PFSK-1 (cell line): Measurements from ENCODE around the gene KIF3B.

Experiments used
- FOXP2 ChIP-seq: optimal IDR thresholded peaks from 2 replicates; pipeline ENCODE3; 2011; ENCODE audit warnings: borderline replicate concordance, control low read depth, inconsistent platforms; ENCODE audit not compliant: insufficient read depth; ENCODE audit errors: extremely low read length, extremely low read depth
- POLR2AphosphoS5 ChIP-seq: IDR thresholded peaks from 2 replicates; pipeline ENCODE4 v1.6.1; 2012; ENCODE audit warnings: low read depth, mild to moderate bottlenecking, control low read depth, low read length, moderate library complexity
- SIN3A ChIP-seq: IDR thresholded peaks from 2 replicates; pipeline ENCODE4 v1.6.1; 2012; ENCODE audit warnings: mild to moderate bottlenecking, low read length, moderate library complexity, borderline replicate concordance; ENCODE audit not compliant: insufficient read depth
- TAF1 ChIP-seq: IDR thresholded peaks from 2 replicates; pipeline ENCODE4 v1.6.1; 2012; ENCODE audit warnings: low read length, control low read depth, borderline replicate concordance; ENCODE audit not compliant: insufficient read depth

DNA sequence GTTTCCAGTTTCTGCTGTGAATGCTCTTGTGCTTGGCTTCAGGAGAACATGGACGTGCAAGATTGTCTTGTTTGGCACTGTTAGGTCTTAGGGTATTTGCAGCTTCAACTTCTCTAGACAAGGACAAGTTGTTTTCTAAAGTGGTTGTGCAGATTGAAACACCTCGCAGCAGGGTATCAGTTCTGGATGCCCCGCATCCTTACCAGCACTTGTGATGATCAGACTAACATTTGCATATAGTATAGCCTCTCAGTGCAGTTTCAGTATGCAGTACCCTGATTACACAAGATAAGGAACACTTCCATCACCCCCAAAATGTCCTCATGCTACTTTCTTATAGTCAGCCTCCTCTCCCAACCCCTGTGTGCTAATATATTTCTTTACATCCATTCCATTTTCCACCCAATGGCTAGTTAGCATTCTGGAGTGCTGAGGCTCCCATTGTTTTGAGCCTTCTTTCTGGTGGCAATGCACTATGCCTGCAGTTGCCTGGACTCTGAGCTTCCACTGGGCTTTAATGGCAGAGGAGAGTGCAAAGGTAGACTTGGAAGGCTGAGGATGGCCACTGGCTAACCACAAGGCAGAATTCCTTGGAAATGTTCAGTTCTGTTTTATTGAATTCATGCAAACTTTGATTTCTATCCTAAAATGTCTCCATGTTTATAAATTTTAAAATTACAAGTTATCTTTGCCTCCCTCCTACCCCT lies 35.4 kb downstream of the KIF3B start:
- TF ChIP-seq POLR2AphosphoS5 (no peak), SIN3A (no peak), TAF1 (no peak), FOXP2 (no peak)
